Neutrophil (primary cell): ENCODE measurements around the gene RNF225.
A peak's percentile ranks its signal among the peaks of the same experiment; 100 is the strongest.

ENCODE experiments used
- H3K27ac ChIP-seq: fragments of 200-600 bp; sonication (generic); 2 replicates; pipeline ENCODE4 v1.5.1; 2016; ENCODE audit warnings: mild to moderate bottlenecking, moderate library complexity
- H3K27me3 ChIP-seq: fragments of 200-600 bp; sonication (generic); 2 replicates; pipeline ENCODE4 v1.6.0; 2016; ENCODE audit warnings: mild to moderate bottlenecking
- H3K36me3 ChIP-seq: fragments of 200-600 bp; sonication (generic); 2 replicates; pipeline ENCODE4 v1.5.1; 2017
- H3K4me1 ChIP-seq, 2 experiments: fragments of 200-600 bp in 1 of 2; sonication (generic) in 1 of 2; 1 replicate in 1 of 2; 2 replicates in 1 of 2; pipeline versions ENCODE4 v1.5.1 to v1.6.1; 2013 to 2016; ENCODE audit warnings: low read depth in 1 of 2, low read length in 1 of 2, mild to moderate bottlenecking in 1 of 2, moderate library complexity in 1 of 2; ENCODE audit not compliant: control insufficient read depth in 1 of 2, insufficient read depth in 1 of 2
- H3K4me3 ChIP-seq, 2 experiments: fragments of 200-600 bp in 1 of 2; sonication (generic) in 1 of 2; 1 replicate in 1 of 2; 2 replicates in 1 of 2; pipeline ENCODE4 v1.5.1; 2013 to 2016; ENCODE audit warnings: low read depth in 1 of 2, low read length in 1 of 2, mild to moderate bottlenecking in 1 of 2, moderate library complexity in 1 of 2
- H3K9me3 ChIP-seq: fragments of 200-600 bp; sonication (generic); 2 replicates; pipeline ENCODE4 v1.5.1; 2016
- CTCF ChIP-seq: fragments of 200-600 bp; sonication (generic); IDR thresholded peaks from 2 replicates; pipeline ENCODE4 v1.5.1; 2016; ENCODE audit warnings: antibody characterized with exemption

Gene RNF225

GRCh38 chr19:58379246-58379645, 16.2 kb upstream of the RNF225 start:
- Histone ChIP-seq H3K27me3 (no peaks in the 10 kb centered on the region), H3K36me3 (no peaks in the 10 kb centered on the region), H3K27ac (no peak overlapping the region), H3K4me1 (peaks cover 17 to 19% of the 10 kb centered on the region in 2 experiments), H3K4me3 (no peak overlapping the region), H3K9me3 (no peaks in the 10 kb centered on the region)
- TF ChIP-seq CTCF = no peak

GRCh38 chr19:58380037-58380661, 15.3 kb upstream of the RNF225 start:
- Histone ChIP-seq H3K4me3 (peak overlapping the region; percentile 67 to 95), H3K27ac (peak overlapping the region; percentile 90), H3K4me1 (peaks cover 17 to 19% of the 10 kb centered on the region in 2 experiments), H3K27me3 (no peaks in the 10 kb centered on the region), H3K36me3 (no peaks in the 10 kb centered on the region), H3K9me3 (no peaks in the 10 kb centered on the region)
- TF ChIP-seq CTCF = no peak

GRCh38 chr19:58380662-58381459, 14.6 kb upstream of the RNF225 start, which contains the start of gene ZNF837:
ZNF837 (minus strand) TSS chr19:58381030; CDS start chr19:58369332, 11,698 bp downstream.
- peak; percentile 62 for TF ChIP-seq CTCF

GRCh38 chr19:58381460-58382212, 13.8 kb upstream of the RNF225 start:
- Histone ChIP-seq H3K36me3 (no peaks in the 10 kb centered on the region), H3K27ac (peak overlapping the region; percentile 90), H3K4me1 (peaks cover 26 to 28% of the 10 kb centered on the region in 2 experiments), H3K27me3 (no peaks in the 10 kb centered on the region), H3K4me3 (peak overlapping the region; percentile 67 to 95), H3K9me3 (no peaks in the 10 kb centered on the region)
- TF ChIP-seq CTCF = no peak

More at GRCh38 chr19:58380662-58381459, 14.6 kb upstream of the RNF225 start, which contains the start of gene ZNF837:
- peak within 1 kb of the TSS; percentile 67 to 95 for H3K4me3 ChIP-seq
- no peaks in the 10 kb centered on the region for H3K9me3 ChIP-seq
- peak within 1 kb of the TSS; percentile 90 for H3K27ac ChIP-seq
- H3K27me3 ChIP-seq = no peaks in the 10 kb centered on the region
- H3K36me3 ChIP-seq = no peaks in the 10 kb centered on the region
- peaks cover 18 to 20% of the 10 kb centered on the region in 2 experiments for H3K4me1 ChIP-seq

GRCh38 chr19:58382997-58383603, 12.4 kb upstream of the RNF225 start:
- H3K36me3 ChIP-seq = no peaks in the 10 kb centered on the region
- H3K4me1 ChIP-seq = peaks cover 38% of the 10 kb centered on the region in 2 experiments
- TF ChIP-seq CTCF = no peak
- H3K27ac ChIP-seq = no peak overlapping the region
- no peak overlapping the region for H3K4me3 ChIP-seq
- no peaks in the 10 kb centered on the region for H3K9me3 ChIP-seq
- H3K27me3 ChIP-seq = no peaks in the 10 kb centered on the region
